Cardiac muscle cell (in vitro differentiated cells and primary cell): ENCODE data around the gene HRH3. TPM values are rescaled to one million over a fixed set of nuclear protein-coding genes. Genes with fewer than 3 reads are reported as not detected.

ENCODE experiments used
- DNase-seq, 2 donors: peaks; one replicate each; pipeline versions ENCODE4 v3.0.0 to v3.0.0-alpha.2; 2010 to 2017; ENCODE audit warnings: low read depth in 1 of 2, low spot score in 1 of 2
- H3K27ac ChIP-seq: fragments of 200-600 bp; sonication (generic); 2 replicates; pipeline ENCODE4 v1.5.1; 2016
- H3K27me3 ChIP-seq: fragments of 200-600 bp; sonication (generic); 2 replicates; pipeline ENCODE4 v1.6.0; 2016; ENCODE audit warnings: control low read depth
- H3K36me3 ChIP-seq: fragments of 200-600 bp; sonication (generic); 2 replicates; pipeline ENCODE4 v1.5.1; 2016; ENCODE audit warnings: control low read depth
- H3K4me1 ChIP-seq: fragments of 200-600 bp; sonication (generic); 2 replicates; pipeline ENCODE4 v1.8.1; 2017; ENCODE audit warnings: low read depth, mild to moderate bottlenecking, mixed run types
- H3K4me3 ChIP-seq: fragments of 200-600 bp; sonication (generic); 2 replicates; pipeline ENCODE4 v1.5.1; 2016; ENCODE audit warnings: mild to moderate bottlenecking
- H3K9me3 ChIP-seq: fragments of 200-600 bp; sonication (generic); 2 replicates; pipeline ENCODE4 v1.5.1; 2017; ENCODE audit warnings: low read depth, mild to moderate bottlenecking, control low read depth
- polyA plus RNA-seq: library from polyadenylated mRNA; unstranded; fragments of >200 nt; fragmentation: Nextera tagmentation; extraction: Ambion mirVana; gene quantifications from 2 replicates; pipeline ENCODE4 v1.2.1, GENCODE V29; 2016
- total RNA-seq: library from RNA; depleted of rRNA; stranded (reverse); fragments of >200 nt; gene quantifications from 2 replicates; pipeline ENCODE4 v1.2.3, GENCODE V29; 2016
- TF ChIP-seq, protein P1 (sequence below): IDR thresholded peaks from 2 replicates; pipeline ENCODE4 v1.5.1; 2012; ENCODE audit warnings: low read depth, mild to moderate bottlenecking, low read length

Gene HRH3
- total and polyA plus RNA-seq, 2 experiments from 2014 or later: not detected

DNA sequence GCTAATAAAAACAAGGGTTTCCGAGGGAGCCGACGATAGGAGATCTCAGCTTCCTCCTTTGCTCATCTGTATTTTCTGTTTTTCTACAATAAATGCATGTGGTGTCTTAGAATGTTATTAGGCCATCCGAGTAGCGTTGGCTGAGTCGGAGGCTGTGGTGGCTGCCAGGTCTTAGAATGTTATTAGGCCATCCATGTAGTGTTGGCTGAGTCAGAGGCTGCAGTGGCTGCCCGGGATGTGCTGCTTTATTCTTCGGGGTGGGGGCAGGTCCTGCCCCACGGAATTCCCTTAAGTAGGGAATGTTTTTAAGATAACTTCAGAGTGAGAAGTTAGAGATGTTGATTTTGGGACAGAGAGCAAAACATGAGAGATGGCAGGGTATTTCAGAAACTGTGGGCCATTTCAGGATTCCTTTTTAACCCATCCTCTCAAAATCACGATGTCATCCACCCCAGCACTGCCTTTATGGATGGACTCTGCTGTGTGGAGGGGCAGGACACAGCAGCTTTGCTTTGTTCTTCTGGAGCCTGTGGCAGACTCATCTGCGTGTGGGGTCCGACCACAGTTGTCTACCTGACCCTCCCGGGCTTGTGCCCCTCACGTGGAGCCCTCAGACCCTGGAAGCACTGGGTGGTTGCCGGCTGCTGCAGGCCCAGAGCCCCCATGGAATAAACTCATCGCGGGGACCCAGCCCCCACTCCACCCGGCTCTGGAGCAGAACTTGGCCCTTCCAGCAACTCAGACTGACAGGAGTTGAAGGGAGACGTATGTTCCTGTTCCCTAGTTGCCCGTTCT lies 38.6 kb upstream of the HRH3 start:
- H3K9me3 ChIP-seq: no peaks in the 10 kb centered on the region
- DNase-seq: peak in 1 of 2 donors; percentile 71
- no peaks in the 10 kb centered on the region for H3K4me1 ChIP-seq
- peaks cover 5% of the 10 kb centered on the region for H3K36me3 ChIP-seq
- no peaks in the 10 kb centered on the region for H3K27me3 ChIP-seq
- H3K27ac ChIP-seq: no peak overlapping the region
- TF ChIP-seq, protein P1, sequence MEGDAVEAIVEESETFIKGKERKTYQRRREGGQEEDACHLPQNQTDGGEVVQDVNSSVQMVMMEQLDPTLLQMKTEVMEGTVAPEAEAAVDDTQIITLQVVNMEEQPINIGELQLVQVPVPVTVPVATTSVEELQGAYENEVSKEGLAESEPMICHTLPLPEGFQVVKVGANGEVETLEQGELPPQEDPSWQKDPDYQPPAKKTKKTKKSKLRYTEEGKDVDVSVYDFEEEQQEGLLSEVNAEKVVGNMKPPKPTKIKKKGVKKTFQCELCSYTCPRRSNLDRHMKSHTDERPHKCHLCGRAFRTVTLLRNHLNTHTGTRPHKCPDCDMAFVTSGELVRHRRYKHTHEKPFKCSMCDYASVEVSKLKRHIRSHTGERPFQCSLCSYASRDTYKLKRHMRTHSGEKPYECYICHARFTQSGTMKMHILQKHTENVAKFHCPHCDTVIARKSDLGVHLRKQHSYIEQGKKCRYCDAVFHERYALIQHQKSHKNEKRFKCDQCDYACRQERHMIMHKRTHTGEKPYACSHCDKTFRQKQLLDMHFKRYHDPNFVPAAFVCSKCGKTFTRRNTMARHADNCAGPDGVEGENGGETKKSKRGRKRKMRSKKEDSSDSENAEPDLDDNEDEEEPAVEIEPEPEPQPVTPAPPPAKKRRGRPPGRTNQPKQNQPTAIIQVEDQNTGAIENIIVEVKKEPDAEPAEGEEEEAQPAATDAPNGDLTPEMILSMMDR: no peak
- H3K4me3 ChIP-seq: no peak overlapping the region

GRCh38 chr20:62255976-62256375 lies 35.9 kb upstream of the HRH3 start:
- TF ChIP-seq, protein P1: no peak
- no peaks in the 10 kb centered on the region for H3K27me3 ChIP-seq
- H3K36me3 ChIP-seq: no peaks in the 10 kb centered on the region
- DNase-seq: no peak
- H3K9me3 ChIP-seq: no peaks in the 10 kb centered on the region
- no peak overlapping the region for H3K4me3 ChIP-seq
- no peak overlapping the region for H3K27ac ChIP-seq
- no peaks in the 10 kb centered on the region for H3K4me1 ChIP-seq

- no peak overlapping the region for H3K4me3 ChIP-seq
- TF ChIP-seq, protein P1: no peak
- H3K36me3 ChIP-seq: no peaks in the 10 kb centered on the region
- H3K27ac ChIP-seq: no peak overlapping the region
- DNase-seq: no peak
- no peaks in the 10 kb centered on the region for H3K27me3 ChIP-seq
- no peaks in the 10 kb centered on the region for H3K9me3 ChIP-seq
- H3K4me1 ChIP-seq: no peaks in the 10 kb centered on the region
Measured at GRCh38 chr20:62254021-62254724, 34.1 kb upstream of the HRH3 start.

DNA sequence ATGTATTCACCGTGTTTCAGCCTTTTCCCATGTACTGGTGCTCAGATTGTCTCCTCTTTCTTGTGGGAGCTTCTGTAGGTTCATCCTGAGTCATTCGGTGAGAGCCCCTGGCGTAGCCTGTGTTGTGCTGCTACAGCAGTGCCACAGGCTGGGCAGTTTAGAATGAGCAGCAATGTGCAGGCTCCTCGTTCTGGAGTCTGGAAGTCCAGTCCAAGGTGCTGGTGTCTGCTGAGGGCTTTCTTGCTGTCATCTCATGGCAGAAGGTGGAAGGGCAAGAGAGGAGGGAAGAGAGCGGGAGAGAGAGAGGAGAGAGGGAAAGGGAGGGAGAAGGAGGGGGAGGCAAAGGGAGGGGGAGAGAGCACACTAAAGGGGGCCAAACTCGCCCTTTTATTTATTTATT lies 33.3 kb upstream of the HRH3 start:
- H3K4me1 ChIP-seq: no peaks in the 10 kb centered on the region
- H3K4me3 ChIP-seq: no peak overlapping the region
- no peaks in the 10 kb centered on the region for H3K9me3 ChIP-seq
- no peak for DNase-seq
- TF ChIP-seq, protein P1: no peak
- no peak overlapping the region for H3K27ac ChIP-seq
- no peaks in the 10 kb centered on the region for H3K36me3 ChIP-seq
- H3K27me3 ChIP-seq: no peaks in the 10 kb centered on the region

DNA sequence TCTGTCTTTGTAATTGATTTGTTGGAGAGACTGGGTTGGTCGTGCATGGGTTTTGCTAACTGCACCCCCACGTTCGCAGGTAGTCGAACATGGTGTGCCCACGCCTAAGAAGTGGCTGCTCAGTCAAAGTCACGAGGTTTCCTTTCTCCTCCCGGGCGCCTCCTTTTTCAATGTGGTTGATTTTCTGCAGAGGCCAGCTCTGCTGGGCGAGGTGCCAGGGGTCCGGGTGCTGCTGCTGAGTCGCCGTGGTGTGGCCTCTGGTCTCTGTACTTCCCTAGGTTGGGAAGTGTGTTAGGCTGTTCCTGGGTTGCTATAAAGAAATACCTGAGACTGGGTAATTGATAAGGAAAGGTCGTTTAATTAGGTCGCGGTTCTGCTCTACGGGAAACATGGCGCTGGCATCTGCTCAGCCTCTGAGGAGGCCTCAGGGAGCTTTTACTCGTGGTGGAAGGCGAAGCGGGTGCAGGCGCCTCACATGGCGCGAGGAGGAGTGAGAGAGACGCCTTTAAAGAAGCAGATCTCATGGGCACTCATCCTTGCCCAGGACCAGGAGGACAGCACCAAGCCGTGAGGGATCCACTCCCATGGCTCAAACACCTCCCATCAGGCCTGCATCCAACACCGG lies 32.4 kb upstream of the HRH3 start:
- Histone ChIP-seq H3K27me3 (no peaks in the 10 kb centered on the region), H3K36me3 (no peaks in the 10 kb centered on the region), H3K4me1 (no peaks in the 10 kb centered on the region), H3K27ac (no peak overlapping the region), H3K4me3 (no peak overlapping the region), H3K9me3 (no peaks in the 10 kb centered on the region)
- DNase-seq: peak in 1 of 2 donors; percentile 19
- TF ChIP-seq, protein P1: no peak
